H1 (cell line): ENCODE measurements around the gene LMBR1. TPM values are rescaled to one million over a fixed set of nuclear protein-coding genes. Genes with fewer than 3 reads are reported as not detected.

Experiments
- CTCF ChIA-PET: fragments of 300-600 bp; sonication (Branson Sonifier 250); formaldehyde crosslinking; loops from one replicate; lab custom pipeline; 2021; ENCODE audit not compliant: partially characterized antibody; lab: Charles Lee
- POLR2A ChIA-PET: fragments of 300-600 bp; sonication (Branson Sonifier 250); formaldehyde crosslinking; loops from one replicate; lab custom pipeline; 2021; ENCODE audit warnings: inconsistent platforms; ENCODE audit not compliant: partially characterized antibody; lab: Charles Lee
- DNase-seq, 2 experiments: peaks; one replicate each; pipeline versions ENCODE4 v3.0.0 to v3.0.0-alpha.2; 2010 to 2022; ENCODE audit warnings: low spot score in 2 of 2, low read depth in 1 of 2, mixed read lengths in 1 of 2
- FAIRE-seq: peaks from 2 replicates; lab custom pipeline; 2011; peaks lifted over from hg19 to GRCh38; lab: Jason Lieb, UNC
- H2AFZ ChIP-seq: 2 replicates; pipeline ENCODE4 v1.8.1; 2012; ENCODE audit warnings: low read length, inconsistent platforms
- H2AK5ac ChIP-seq: 2 replicates; pipeline ENCODE4 v1.6.1; 2013; ENCODE audit warnings: low read depth, low read length
- H2BK120ac ChIP-seq: replicated peaks from 2 replicates; pipeline ENCODE3; 2013; ENCODE audit warnings: low read depth, low read length, inconsistent platforms
- H2BK12ac ChIP-seq: 2 replicates; pipeline ENCODE4 v1.6.1; 2013; ENCODE audit warnings: low read depth, low read length
- H2BK15ac ChIP-seq: 2 replicates; pipeline ENCODE4 v1.6.1; 2013; ENCODE audit warnings: low read length
- H2BK20ac ChIP-seq: 2 replicates; pipeline ENCODE4 v1.6.1; 2013; ENCODE audit warnings: low read length
- H2BK5ac ChIP-seq: 2 replicates; pipeline ENCODE4 v1.6.1; 2013; ENCODE audit warnings: low read depth, low read length
- H3K14ac ChIP-seq: 2 replicates; pipeline ENCODE4 v1.6.1; 2013; ENCODE audit warnings: inconsistent platforms; ENCODE audit not compliant: insufficient read length
- H3K18ac ChIP-seq: 2 replicates; pipeline ENCODE4 v1.6.1; 2013; ENCODE audit warnings: low read length; ENCODE audit errors: extremely low read depth
- H3K23ac ChIP-seq: 2 replicates; pipeline ENCODE4 v1.6.1; 2013; ENCODE audit warnings: inconsistent platforms; ENCODE audit not compliant: insufficient read length
- H3K23me2 ChIP-seq: 2 replicates; pipeline ENCODE4 v1.6.1; 2013; ENCODE audit warnings: low read depth, low read length
- H3K27ac ChIP-seq: 2 replicates; pipeline ENCODE4 v1.6.1; 2011; ENCODE audit warnings: low read depth, low read length, inconsistent platforms
- H3K27me3 ChIP-seq, 4 experiments: replicated peaks in 1 of 4; 1 replicate in 1 of 4; 2 replicates in 3 of 4; pipeline versions ENCODE4 v1.6.1 to v1.8.1; 2011 to 2013; ENCODE audit warnings: low read length in 3 of 4, mild to moderate bottlenecking in 3 of 4, inconsistent platforms in 2 of 4, mixed read lengths in 2 of 4, moderate library complexity in 1 of 4; ENCODE audit not compliant: control insufficient read depth in 3 of 4, insufficient read depth in 3 of 4; ENCODE audit errors: extremely low read depth in 1 of 4
- H3K36me3 ChIP-seq, 4 experiments: 2 replicates each; pipeline versions ENCODE4 v1.6.1 to v1.8.1; 2011 to 2013; ENCODE audit warnings: mild to moderate bottlenecking in 4 of 4, low read length in 3 of 4, moderate library complexity in 2 of 4, control low read depth in 1 of 4, inconsistent platforms in 1 of 4; ENCODE audit not compliant: insufficient read depth in 4 of 4, control insufficient read depth in 2 of 4
- H3K4ac ChIP-seq: replicated peaks from 2 replicates; pipeline ENCODE3; 2013; ENCODE audit warnings: low read length, low read depth, mixed read lengths, inconsistent platforms; ENCODE audit not compliant: insufficient read length
- H3K4me1 ChIP-seq, 4 experiments: replicated peaks in 1 of 4; 1 replicate in 1 of 4; 2 replicates in 3 of 4; pipeline versions ENCODE4 v1.6.1 to v1.8.1; 2011 to 2013; ENCODE audit warnings: low read length in 3 of 4, inconsistent platforms in 2 of 4, mixed read lengths in 1 of 4; ENCODE audit not compliant: insufficient read depth in 4 of 4, control insufficient read depth in 3 of 4
- H3K4me2 ChIP-seq, 2 experiments: 2 replicates each; pipeline versions ENCODE4 v1.6.1 to v1.8.1; 2011 to 2013; ENCODE audit warnings: low read depth in 2 of 2, low read length in 2 of 2, control low read depth in 1 of 2, inconsistent platforms in 1 of 2, mild to moderate bottlenecking in 1 of 2; ENCODE audit not compliant: insufficient read depth in 1 of 2
- H3K4me3 ChIP-seq, 4 experiments: fragments of 200-600, 300-600 bp in 1 of 4; sonication (generic), shearing (Covaris generic), sonication (Bioruptor Twin) in 1 of 4; 2 replicates each; pipeline versions ENCODE4 v1.5.1 to v1.8.1; 2011 to 2016; ENCODE audit warnings: low read length in 4 of 4, low read depth in 3 of 4, control low read depth in 2 of 4, inconsistent platforms in 2 of 4, mild to moderate bottlenecking in 2 of 4, mixed read lengths in 1 of 4, moderate library complexity in 1 of 4; ENCODE audit not compliant: insufficient read depth in 2 of 4; ENCODE audit errors: extremely low read depth in 1 of 4
- H3K56ac ChIP-seq: replicated peaks from 2 replicates; pipeline ENCODE3; 2013; ENCODE audit warnings: low read depth, mild to moderate bottlenecking, mixed read lengths, low read length, inconsistent platforms; ENCODE audit not compliant: insufficient read length
- H3K79me1 ChIP-seq: 2 replicates; pipeline ENCODE4 v1.6.1; 2013; ENCODE audit warnings: low read depth, low read length, control low read depth
- H3K79me2 ChIP-seq, 2 experiments: 2 replicates each; pipeline versions ENCODE4 v1.6.1 to v1.8.1; 2012 to 2013; ENCODE audit warnings: low read length in 2 of 2, mild to moderate bottlenecking in 2 of 2, inconsistent platforms in 1 of 2; ENCODE audit not compliant: insufficient read depth in 2 of 2, control insufficient read depth in 1 of 2
- H3K9ac ChIP-seq, 4 experiments: replicated peaks in 1 of 4; 1 replicate in 1 of 4; 2 replicates in 3 of 4; pipeline versions ENCODE4 v1.6.1 to v1.8.1; 2011 to 2013; ENCODE audit warnings: low read depth in 3 of 4, low read length in 3 of 4, control low read depth in 2 of 4, mild to moderate bottlenecking in 2 of 4, moderate library complexity in 2 of 4, inconsistent platforms in 1 of 4; ENCODE audit errors: extremely low read depth in 1 of 4
- H3K9me3 ChIP-seq, 2 experiments: 2 replicates each; pipeline versions ENCODE4 v1.6.1 to v1.8.1; 2012 to 2013; ENCODE audit warnings: mild to moderate bottlenecking in 2 of 2, moderate library complexity in 2 of 2, control low read depth in 1 of 2, inconsistent platforms in 1 of 2, low read depth in 1 of 2, low read length in 1 of 2, mixed read lengths in 1 of 2; ENCODE audit not compliant: insufficient read depth in 2 of 2
- H4K20me1 ChIP-seq, 2 experiments: replicated peaks in 1 of 2; 2 replicates each; pipeline versions ENCODE3 to v1.8.1; 2011 to 2013; ENCODE audit warnings: inconsistent platforms in 2 of 2, low read length in 2 of 2, mild to moderate bottlenecking in 1 of 2; ENCODE audit not compliant: insufficient read depth in 2 of 2, control insufficient read depth in 1 of 2
- H4K5ac ChIP-seq: 2 replicates; pipeline ENCODE4 v1.6.1; 2013; ENCODE audit warnings: low read length, low read depth, mixed read lengths, inconsistent platforms; ENCODE audit not compliant: insufficient read length
- H4K8ac ChIP-seq: 2 replicates; pipeline ENCODE4 v1.8.0; 2013; ENCODE audit warnings: mild to moderate bottlenecking, moderate library complexity, low read length, inconsistent platforms; ENCODE audit not compliant: insufficient read depth; ENCODE audit errors: extremely low read depth
- H4K91ac ChIP-seq: replicated peaks from 2 replicates; pipeline ENCODE3; 2013; ENCODE audit warnings: low read length, mixed read lengths, inconsistent platforms; ENCODE audit not compliant: insufficient read length
- EGR1 ChIP-seq: IDR thresholded peaks from 2 replicates; pipeline ENCODE4 v1.6.1; 2011; ENCODE audit warnings: low read depth, low read length, borderline replicate concordance
- GTF2F1 ChIP-seq: IDR thresholded peaks from 2 replicates; pipeline ENCODE4 v1.6.1; 2012; ENCODE audit warnings: low read depth, low read length, improper control_type of control experiment, borderline replicate concordance
- WGBS, 2 experiments: shearing (Covaris generic) in 1 of 2; methylation state at CpG; one replicate each; pipeline versions ENCODE4 v1.1.6 to v1.1.7; 2013 to 2015; ENCODE audit warnings: low lambda C conversion rate in 2 of 2, mixed read lengths in 2 of 2, inconsistent platforms in 1 of 2, low coverage in 1 of 2, missing lambda C conversion rate in 1 of 2; ENCODE audit not compliant: insufficient replicate concordance in 2 of 2, insufficient coverage in 1 of 2, insufficient read length in 1 of 2; ENCODE audit errors: extremely low coverage in 1 of 2, missing lambda C conversion rate in 1 of 2; 5-methylcytosine and 5-hydroxymethylcytosine counted together
- polyA plus RNA-seq, 7 experiments: library from polyadenylated mRNA; depleted of rRNA in 3 of 7; stranded (reverse) in 5 of 7; unstranded in 2 of 7; fragments of >200 nt in 5 of 7; fragments of 200-250 nt in 2 of 7; gene quantifications; 1 replicate in 5 of 7; 2 replicates in 1 of 7; 4 replicates in 1 of 7; pipeline versions ENCODE4 v1.2.1 to v1.2.3, GENCODE V29; 2011 to 2013; ENCODE audit warnings: missing spikeins in 2 of 7, mixed read lengths in 2 of 7
- total RNA-seq: library from RNA; stranded (reverse); fragmentation: NEBNext Ultra II Directional; extraction: Animal tissue kit (Norgen Biotek cat#: 25700); gene quantifications from 2 replicates; pipeline ENCODE4 v1.2.1, GENCODE V29; 2021

Gene LMBR1
- total and polyA plus RNA-seq, 2 of the 8 experiments (the other 6 are each of a cell fraction or from before 2014, with no cell fraction given): 15.1 to 70.4 TPM

DNA sequence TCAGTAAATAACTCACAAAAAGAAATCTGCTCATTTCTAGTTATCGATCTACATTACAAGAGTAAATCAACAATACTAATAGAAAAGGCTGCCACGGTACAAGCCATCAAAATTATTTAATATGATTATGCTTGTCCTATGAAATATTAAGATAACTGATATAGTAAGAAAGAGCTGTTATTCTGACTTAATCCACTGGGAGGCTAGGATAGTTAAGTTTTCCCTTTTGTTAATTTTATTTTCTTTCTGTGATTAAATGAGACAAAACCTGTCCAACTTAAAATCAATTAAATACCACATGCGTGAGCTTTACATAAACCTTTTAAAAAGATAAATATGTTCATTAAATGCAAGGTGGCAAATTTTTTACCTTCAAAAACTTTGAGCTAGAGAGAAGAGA, 114.8 kb downstream of the LMBR1 start:
- Histone ChIP-seq H3K4me2 (no peak overlapping the region), H2BK5ac (no peak overlapping the region), H3K4me3 (no peak overlapping the region), H2BK20ac (no peak overlapping the region), H2BK15ac (no peak overlapping the region), H3K18ac (no peak overlapping the region), H4K20me1 (no peaks in the 10 kb centered on the region), H3K9me3 (no peaks in the 10 kb centered on the region), H3K79me1 (no peaks in the 10 kb centered on the region), H2AFZ (no peak overlapping the region), H3K23ac (no peak overlapping the region), H2BK120ac (no peak overlapping the region), H3K14ac (no peak overlapping the region), H3K27ac (no peak overlapping the region), H3K27me3 (peaks cover 0 to 2% (median 0%) of the 10 kb centered on the region in 4 experiments; a peak in 1 of 7 replicates), H3K79me2 (no peaks in the 10 kb centered on the region), H4K5ac (no peak overlapping the region), H3K4ac (no peak overlapping the region), H2AK5ac (no peak overlapping the region), H3K23me2 (no peaks in the 10 kb centered on the region; the same call in 1 of the 2 replicates), H4K91ac (no peak overlapping the region), H3K4me1 (no peaks in the 10 kb centered on the region), H3K56ac (no peak overlapping the region), H4K8ac (no peak overlapping the region), H3K36me3 (peaks cover 0 to 2% (median 0%) of the 10 kb centered on the region in 4 experiments; a peak in 1 of 8 replicates), H2BK12ac (no peak overlapping the region), H3K9ac (no peak overlapping the region)
- FAIRE-seq: no peak
- POLR2A ChIA-PET: interaction anchor here (0.7 to 1.1 kb wide), 2 partner anchors 9 to 12 kb away, joined by 3 read pairs; no protein-coding TSS in a partner anchor
- no peak for DNase-seq
- TF ChIP-seq GTF2F1 (no peak), EGR1 (no peak)
- 92% methylated on average over 3 of the region's 3 CpGs; no CpG with 5 or more reads in 1 of the 2 experiments for WGBS, 2 experiments
- CTCF ChIA-PET: interaction anchor here (0.9 to 2.4 kb wide), 7 partner anchors 9 to 199 kb away, joined by 3 to 20 read pairs (median 4); no protein-coding TSS in a partner anchor
